ENCODE results near the gene SOX5. TPM values are rescaled to one million over a fixed set of nuclear protein-coding genes. Genes with fewer than 3 reads are reported as not detected.

SOX5 gene
- total and polyA plus RNA-seq, 7 donors = 0.17 to 2.9 (median 0.47) TPM

- DNase-seq (no peak), ATAC-seq (no peak)
- no peak overlapping the region for H3K27ac ChIP-seq
- no peaks in the 10 kb centered on the region for H3K4me1 ChIP-seq
- H3K27me3 ChIP-seq (ENCODE audit: insufficient read depth in 3 of 3, low read length in 2 of 3) = no peaks in the 10 kb centered on the region
- WGBS, 3 donors = 70 to 71% (median 71%) methylated on average over 5 of the region's 5 CpGs
- H3K9me3 ChIP-seq = no peaks in the 10 kb centered on the region
- H3K4me3 ChIP-seq = no peak overlapping the region
- no peaks in the 10 kb centered on the region for H3K36me3 ChIP-seq (ENCODE audit: insufficient read depth in 1 of 2, low read depth in 1 of 2)
- TF ChIP-seq CTCF (IDR thresholded peaks at IDR 0.05) = no peak
- intact Hi-C loops (cut with DNase I) = no loop called here
Measured at GRCh38 chr12:23666866-23667265, 282.6 kb downstream of the SOX5 start.

GRCh38 chr12:23662966-23663365, 286.5 kb downstream of the SOX5 start:
- ATAC-seq (no peak), DNase-seq (no peak)
- 39 to 56% (median 53%) methylated on average over 3 of the region's 3 CpGs for WGBS, 3 donors

GRCh38 chr12:23659131-23659530, 290.3 kb downstream of the SOX5 start:
- ATAC-seq (no peak), DNase-seq (no peak)
- Histone ChIP-seq H3K36me3 (ENCODE audit: insufficient read depth in 1 of 2, low read depth in 1 of 2) (no peaks in the 10 kb centered on the region), H3K27ac (no peak overlapping the region), H3K4me1 (no peaks in the 10 kb centered on the region), H3K9me3 (no peaks in the 10 kb centered on the region), H3K4me3 (no peak overlapping the region), H3K27me3 (ENCODE audit: insufficient read depth in 3 of 3, low read length in 2 of 3) (no peaks in the 10 kb centered on the region)
- WGBS, 3 donors = 86 to 89% (median 86%) methylated on average over 6 of the region's 6 CpGs
- intact Hi-C loops (cut with DNase I) = no loop called here
- TF ChIP-seq CTCF (IDR thresholded peaks at IDR 0.05) = no peak

More at GRCh38 chr12:23662966-23663365, 286.5 kb downstream of the SOX5 start:
- intact Hi-C loops (cut with DNase I) = no loop called here
- Histone ChIP-seq H3K27me3 (ENCODE audit: insufficient read depth in 3 of 3, low read length in 2 of 3) (no peaks in the 10 kb centered on the region), H3K9me3 (no peaks in the 10 kb centered on the region), H3K27ac (no peak overlapping the region), H3K36me3 (ENCODE audit: insufficient read depth in 1 of 2, low read depth in 1 of 2) (no peaks in the 10 kb centered on the region), H3K4me3 (no peak overlapping the region), H3K4me1 (no peaks in the 10 kb centered on the region)
- TF ChIP-seq CTCF (IDR thresholded peaks at IDR 0.05) = no peak

GRCh38 chr12:23657598-23657997, 291.9 kb downstream of the SOX5 start:
- Histone ChIP-seq H3K4me3 (no peak overlapping the region), H3K27me3 (ENCODE audit: insufficient read depth in 3 of 3, low read length in 2 of 3) (no peaks in the 10 kb centered on the region), H3K36me3 (ENCODE audit: insufficient read depth in 1 of 2, low read depth in 1 of 2) (no peaks in the 10 kb centered on the region), H3K9me3 (no peaks in the 10 kb centered on the region), H3K27ac (no peak overlapping the region), H3K4me1 (no peaks in the 10 kb centered on the region)
- 40 to 58% (median 49%) methylated on average over 1 of the region's 1 CpG for WGBS, 3 donors
- intact Hi-C loops (cut with DNase I) = no loop called here
- no peak for TF ChIP-seq CTCF (IDR thresholded peaks at IDR 0.05)
- ATAC-seq (no peak), DNase-seq (no peak)

GRCh38 chr12:23655884-23656283, 293.6 kb downstream of the SOX5 start:
- TF ChIP-seq CTCF (IDR thresholded peaks at IDR 0.05) = no peak
- ATAC-seq (no peak), DNase-seq (no peak)
- intact Hi-C loops (cut with DNase I) = no loop called here
- Histone ChIP-seq H3K36me3 (ENCODE audit: insufficient read depth in 1 of 2, low read depth in 1 of 2) (no peaks in the 10 kb centered on the region), H3K27ac (no peak overlapping the region), H3K9me3 (peaks cover 6% of the 10 kb centered on the region), H3K4me1 (no peaks in the 10 kb centered on the region), H3K27me3 (ENCODE audit: insufficient read depth in 3 of 3, low read length in 2 of 3) (no peaks in the 10 kb centered on the region), H3K4me3 (no peak overlapping the region)
- 69 to 85% (median 74%) methylated on average over 1 of the region's 1 CpG for WGBS, 3 donors

Measured in psoas muscle (tissue), 8 donors.